HCT116 (cell line): ENCODE data around the gene ITGB7. TPM values are rescaled to one million over a fixed set of nuclear protein-coding genes. Genes with fewer than 3 reads are reported as not detected.

Experiments
- ATAC-seq: fragments of 200-7000 bp; cut with Tn5 transposase; 2 replicates; pipeline ENCODE4 v1.9.1; 2020; ENCODE audit warnings: mild to moderate bottlenecking, moderate library complexity
- BruUV-seq: library from RNA; stranded (reverse); fragments of 400-500 nt; replicated peaks from 2 replicates; lab custom pipeline; 2021; lab: Mats Ljungman, UMichigan
- CTCF ChIA-PET: fragments of 300-600 bp; sonication (Branson Sonifier 250); formaldehyde crosslinking; loops from one replicate; lab custom pipeline; 2021; ENCODE audit warnings: antibody characterized with exemption; lab: Charles Lee
- POLR2A ChIA-PET: fragments of 300-600, 350-600 bp; sonication (Branson Sonifier 250); formaldehyde crosslinking; loops from one replicate; lab custom pipeline; 2021; ENCODE audit warnings: antibody characterized with exemption; lab: Charles Lee
- RAD21 ChIA-PET, 2 experiments: fragments of 300-600 bp; sonication (Branson Sonifier 250); formaldehyde crosslinking; loops; one replicate each; lab custom pipeline; 2023; ENCODE audit warnings: low total read pairs in 2 of 2; ENCODE audit not compliant: uncharacterized antibody in 2 of 2, unreplicated experiment in 2 of 2, low non-redundant PET in 1 of 2; lab: Charles Lee
- DNase-seq: peaks from one replicate; pipeline ENCODE4 v3.0.0-alpha.2; 2010; ENCODE audit warnings: low read depth, low spot score
- H2AFZ ChIP-seq: fragments of 200-600 bp; shearing (Covaris generic), sonication (generic); 2 replicates; pipeline ENCODE4 v1.6.1; 2017; ENCODE audit warnings: low read depth, mixed run types, mixed read lengths, antibody characterized with exemption, low read length; ENCODE audit not compliant: poor library complexity, severe bottlenecking
- H3K27ac ChIP-seq: 2 replicates; pipeline ENCODE4 v1.5.1; 2012; ENCODE audit warnings: low read depth, low read length
- H3K27me3 ChIP-seq: fragments of 200-600 bp; sonication (generic); 2 replicates; pipeline ENCODE4 v1.6.1; 2016; ENCODE audit warnings: mixed run types, low read length, mixed read lengths; ENCODE audit not compliant: insufficient read depth
- H3K36me3 ChIP-seq, 2 experiments: fragments of 200-500 bp in 1 of 2; fragments of 200-600 bp in 1 of 2; sonication (Bioruptor generic) in 1 of 2; sonication (generic) in 1 of 2; 2 replicates each; pipeline versions ENCODE4 v1.5.1 to v1.6.1; 2014 to 2016; ENCODE audit warnings: low read length in 2 of 2, inconsistent platforms in 1 of 2, mixed read lengths in 1 of 2, mixed run types in 1 of 2; ENCODE audit not compliant: insufficient read depth in 2 of 2, control insufficient read depth in 1 of 2
- H3K4me1 ChIP-seq, 2 experiments: fragments of 200-600 bp in 1 of 2; sonication (generic) in 1 of 2; 2 replicates each; pipeline versions ENCODE4 v1.5.1 to v1.6.1; 2012 to 2017; ENCODE audit warnings: low read length in 2 of 2, inconsistent platforms in 1 of 2, mild to moderate bottlenecking in 1 of 2, mixed read lengths in 1 of 2, mixed run types in 1 of 2, moderate library complexity in 1 of 2; ENCODE audit not compliant: insufficient read depth in 2 of 2, control insufficient read depth in 1 of 2
- H3K4me2 ChIP-seq: fragments of 200-600 bp; sonication (generic); 2 replicates; pipeline ENCODE4 v1.6.1; 2017; ENCODE audit warnings: mixed run types, low read length, mixed read lengths
- H3K4me3 ChIP-seq, 2 experiments: fragments of 200-600 bp in 1 of 2; sonication (generic) in 1 of 2; replicated peaks in 1 of 2; 2 replicates each; pipeline ENCODE4 v1.5.1; 2011 to 2016; ENCODE audit warnings: low read length in 2 of 2, control low read depth in 1 of 2, low read depth in 1 of 2, mild to moderate bottlenecking in 1 of 2, mixed read lengths in 1 of 2, mixed run types in 1 of 2
- H3K79me2 ChIP-seq: fragments of 200-600 bp; sonication (generic); 2 replicates; pipeline ENCODE4 v1.6.1; 2017; ENCODE audit warnings: mild to moderate bottlenecking, mixed run types, low read length, moderate library complexity, mixed read lengths; ENCODE audit not compliant: insufficient read depth
- H3K9ac ChIP-seq: fragments of 200-600 bp; sonication (generic); 2 replicates; pipeline ENCODE4 v1.6.1; 2016; ENCODE audit warnings: low read length, mixed read lengths
- H3K9me2 ChIP-seq: fragments of 200-600 bp; sonication (generic), shearing (Covaris generic); 2 replicates; pipeline ENCODE4 v1.6.1; 2017; ENCODE audit warnings: mixed run types, mild to moderate bottlenecking, moderate library complexity; ENCODE audit not compliant: insufficient read depth
- H3K9me3 ChIP-seq, 2 experiments: fragments of 200-500 bp in 1 of 2; fragments of 200-600 bp in 1 of 2; sonication (Bioruptor generic) in 1 of 2; sonication (generic) in 1 of 2; 2 replicates each; pipeline ENCODE4 v1.6.1; 2014 to 2017; ENCODE audit warnings: low read length in 2 of 2, mixed read lengths in 2 of 2, inconsistent platforms in 1 of 2, low read depth in 1 of 2, mild to moderate bottlenecking in 1 of 2, mixed run types in 1 of 2, moderate library complexity in 1 of 2; ENCODE audit not compliant: control insufficient read depth in 1 of 2, insufficient read depth in 1 of 2
- H4K20me1 ChIP-seq: fragments of 200-600 bp; sonication (generic), shearing (Covaris generic); 2 replicates; pipeline ENCODE4 v1.6.1; 2017; ENCODE audit warnings: mixed run types, mild to moderate bottlenecking, moderate library complexity; ENCODE audit not compliant: insufficient read depth
- EGR1 ChIP-seq: IDR thresholded peaks from 2 replicates; pipeline ENCODE4 v1.6.1; 2012; ENCODE audit warnings: low read depth
- EZH2 ChIP-seq: fragments of 200-600 bp; sonication (generic); IDR thresholded peaks from 2 replicates; pipeline ENCODE4 v1.6.1; 2017; ENCODE audit warnings: antibody characterized with exemption, mixed run types
- FOSL1 ChIP-seq: IDR thresholded peaks from 2 replicates; pipeline ENCODE4 v1.6.1; 2012; ENCODE audit warnings: low read depth
- JUND ChIP-seq: IDR thresholded peaks from 2 replicates; pipeline ENCODE4 v1.6.1; 2012
- MAX ChIP-seq: IDR thresholded peaks from 2 replicates; pipeline ENCODE4 v1.6.1; 2012
- REST ChIP-seq: IDR thresholded peaks from 2 replicates; pipeline ENCODE4 v1.6.1; 2012; ENCODE audit warnings: low read depth
- SIN3A ChIP-seq: IDR thresholded peaks from 2 replicates; pipeline ENCODE4 v1.6.1; 2012; ENCODE audit warnings: low read depth
- SP1 ChIP-seq: IDR thresholded peaks from 2 replicates; pipeline ENCODE4 v1.6.1; 2012; ENCODE audit warnings: low read depth
- SRF ChIP-seq: IDR thresholded peaks from 2 replicates; pipeline ENCODE4 v1.6.1; 2012; ENCODE audit warnings: low read depth
- YY1 ChIP-seq: IDR thresholded peaks from 2 replicates; pipeline ENCODE4 v1.6.1; 2011; ENCODE audit warnings: low read length, low read depth, moderate library complexity, mild to moderate bottlenecking; ENCODE audit not compliant: insufficient replicate concordance; ENCODE audit errors: extremely low read depth
- ZNF274 ChIP-seq: fragments of 200-500 bp; sonication (Bioruptor generic); IDR thresholded peaks from 2 replicates; pipeline ENCODE4 v1.6.1; 2014; ENCODE audit warnings: mild to moderate bottlenecking, low read depth, low read length, inconsistent platforms
- intact Hi-C: fragments of 100-400 bp; cut with micrococcal nuclease; formaldehyde crosslinking; loops from 2 replicates; pipeline ENCODE4 v1.10.0; 2022
- total RNA-seq: library from RNA; stranded (reverse); gene quantifications from one replicate; pipeline ENCODE4 v1.2.1, GENCODE V29; 2021; ENCODE audit not compliant: unreplicated experiment

Gene ITGB7
- total RNA-seq, 1 experiment from 2014 or later = 1.9 TPM

- no peak for DNase-seq
- H3K27me3 ChIP-seq = no peaks in the 10 kb centered on the region
- ChIA-PET RAD21 (no interaction called here), CTCF (no interaction called here), POLR2A (no interaction called here)
- no peaks in the 10 kb centered on the region for H4K20me1 ChIP-seq
- H3K9me2 ChIP-seq = no peaks in the 10 kb centered on the region
- H3K4me2 ChIP-seq = no peak overlapping the region
- TF ChIP-seq REST (no peak), SIN3A (no peak), JUND (no peak), MAX (no peak), EGR1 (no peak), FOSL1 (no peak), SP1 (no peak), EZH2 (no peak), SRF (no peak), ZNF274 (no peak), YY1 (no peak)
- H3K4me1 ChIP-seq = peaks cover 8 to 28% of the 10 kb centered on the region in 2 experiments; a peak in 3 of 4 replicates
- no peak overlapping the region for H2AFZ ChIP-seq
- no peak overlapping the region for H3K27ac ChIP-seq
- ATAC-seq = no peak
- intact Hi-C loops = no loop called here
- no peaks in the 10 kb centered on the region for H3K9me3 ChIP-seq
- H3K4me3 ChIP-seq = no peak overlapping the region
- no peaks in the 10 kb centered on the region for H3K79me2 ChIP-seq
- H3K36me3 ChIP-seq = no peaks in the 10 kb centered on the region
- no TSS peak for BruUV-seq
- no peak overlapping the region for H3K9ac ChIP-seq
Observed at GRCh38 chr12:53201177-53201541, 5.9 kb downstream of the ITGB7 start.
